ENCODE data around the gene MTIF3. TPM values are rescaled to one million over a fixed set of nuclear protein-coding genes. Genes with fewer than 3 reads are reported as not detected.

The MTIF3 gene
- total and polyA plus RNA-seq, 2 experiments from 2014 or later: 40.7 to 64.0 TPM

DNA sequence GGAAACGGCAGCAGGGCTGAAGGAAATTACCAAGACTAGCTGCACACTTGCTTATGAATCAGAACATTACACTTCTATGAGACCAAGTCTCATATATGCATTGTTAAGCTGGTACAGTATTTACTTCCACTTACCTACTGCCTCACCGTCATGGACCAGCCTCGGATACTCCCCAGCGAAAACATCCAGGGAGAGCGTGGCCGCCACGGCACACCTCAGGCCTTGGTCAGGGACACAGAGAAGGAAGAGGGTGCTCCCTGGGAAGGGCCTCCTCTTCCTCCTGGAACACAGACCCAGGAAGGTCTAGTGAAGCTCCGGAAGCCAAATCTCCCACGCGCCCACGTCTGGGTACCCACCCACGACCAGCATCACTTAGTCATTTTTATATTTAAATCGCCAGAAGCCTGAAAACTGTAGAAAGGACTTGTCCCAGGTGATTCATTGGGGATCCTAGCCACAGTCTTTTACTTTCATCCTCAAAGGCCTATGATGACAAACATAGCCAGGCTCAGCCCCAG is 24.4 kb upstream of the MTIF3 start:
- TF ChIP-seq EZH2phosphoT487 (IDR thresholded peaks at IDR 0.05; ENCODE audit: insufficient read depth, low read depth) (no peak), EZH2 (IDR thresholded peaks at IDR 0.05; ENCODE audit: insufficient read depth, poor library complexity, severe bottlenecking) (no peak)
- in situ Hi-C loops (cut with MboI): no loop called here
- Histone ChIP-seq H3K79me2 (ENCODE audit: insufficient read depth) (no peaks in the 10 kb centered on the region), H2AFZ (no peak overlapping the region), H3K9me3 (ENCODE audit: low read depth) (no peaks in the 10 kb centered on the region), H3K36me3 (ENCODE audit: low read depth) (no peaks in the 10 kb centered on the region), H3F3A (ENCODE audit: insufficient read depth) (peaks cover 6% of the 10 kb centered on the region), H3K4me3 (no peak overlapping the region), H3K27me3 (replicated peaks; ENCODE audit: insufficient read depth) (0 out of 2 replicates have a peak, but pooled peaks cover 14% of the 10 kb centered on the region), H3K4me1 (ENCODE audit: insufficient read depth) (peaks cover 5% of the 10 kb centered on the region; the same call in 1 of the 2 replicates), H3K27ac (no peak overlapping the region), H3K4me2 (ENCODE audit: unreplicated experiment) (no peak overlapping the region), H3K9me2 (ENCODE audit: insufficient read depth) (no peaks in the 10 kb centered on the region), H4K20me1 (ENCODE audit: insufficient read depth) (no peaks in the 10 kb centered on the region), H3K9ac (no peak overlapping the region)
- WGBS, 2 experiments (ENCODE audit: low coverage in 1 of 2, low lambda C conversion rate in 2 of 2, missing lambda C conversion rate in 2 of 2): 80 to 85% methylated on average over 13 of the region's 13 CpGs
- DNase-seq: no peak

DNA sequence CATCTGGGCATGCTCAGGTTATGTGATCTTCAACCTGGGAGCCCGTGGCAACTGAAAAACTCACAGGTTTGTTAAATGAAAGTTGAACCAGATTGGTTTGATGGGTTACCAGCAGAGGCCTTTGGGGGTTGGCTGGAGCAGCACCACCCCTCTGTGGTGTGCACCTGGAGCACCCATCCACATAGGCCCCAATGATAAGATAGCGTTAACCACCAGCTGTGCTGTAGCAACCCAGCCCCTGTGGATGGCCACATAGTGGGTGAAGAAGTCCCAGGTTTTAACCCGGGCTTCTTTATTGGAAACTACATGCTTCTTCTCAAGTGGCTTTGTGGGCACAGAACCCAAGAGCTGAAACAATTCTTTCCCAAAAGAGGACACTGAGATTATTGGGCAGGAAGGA is 22.6 kb upstream of the MTIF3 start:
- in situ Hi-C loops (cut with MboI): no loop called here
- DNase-seq: no peak

DNA sequence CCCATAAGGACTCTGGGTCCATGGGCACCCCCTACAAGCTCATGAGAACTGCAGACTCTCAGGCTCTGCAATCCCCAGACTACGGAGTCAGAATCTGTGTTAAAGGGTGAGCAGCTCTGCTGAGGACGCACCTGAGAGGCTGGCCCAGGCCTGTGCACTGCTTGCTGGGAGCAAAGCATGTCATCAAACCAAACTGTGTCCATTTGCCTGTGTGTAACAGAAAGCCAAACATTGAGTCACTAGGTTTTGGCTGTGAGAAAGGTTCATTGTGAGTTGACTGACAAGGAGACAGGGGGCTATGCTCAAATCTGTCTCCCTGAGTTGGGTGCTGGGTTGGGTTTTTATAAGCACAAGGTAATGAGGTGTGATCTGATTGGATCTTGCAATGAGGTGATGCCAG is 22.1 kb upstream of the MTIF3 start:
- Histone ChIP-seq H3K36me3 (ENCODE audit: low read depth) (no peaks in the 10 kb centered on the region), H3F3A (ENCODE audit: insufficient read depth) (peaks cover under 1% of the 10 kb centered on the region), H3K27me3 (replicated peaks; ENCODE audit: insufficient read depth) (peaks cover 16% of the 10 kb centered on the region; the same call in 1 of the 2 replicates), H2AFZ (no peak overlapping the region), H3K9ac (no peak overlapping the region), H3K4me2 (ENCODE audit: unreplicated experiment) (no peak overlapping the region), H3K4me1 (ENCODE audit: insufficient read depth) (peaks cover 2% of the 10 kb centered on the region; the same call in 1 of the 2 replicates), H3K27ac (no peak overlapping the region), H3K9me2 (ENCODE audit: insufficient read depth) (no peaks in the 10 kb centered on the region), H3K79me2 (ENCODE audit: insufficient read depth) (no peaks in the 10 kb centered on the region), H4K20me1 (ENCODE audit: insufficient read depth) (no peaks in the 10 kb centered on the region), H3K9me3 (ENCODE audit: low read depth) (no peaks in the 10 kb centered on the region), H3K4me3 (no peak overlapping the region)
- no peak for DNase-seq
- WGBS, 2 experiments (ENCODE audit: low coverage in 1 of 2, low lambda C conversion rate in 2 of 2, missing lambda C conversion rate in 2 of 2): 43 to 55% methylated on average over 2 of the region's 2 CpGs
- in situ Hi-C loops (cut with MboI): no loop called here
- no peak for TF ChIP-seq EZH2 (IDR thresholded peaks at IDR 0.05; ENCODE audit: insufficient read depth, poor library complexity, severe bottlenecking)
- TF ChIP-seq EZH2phosphoT487 (IDR thresholded peaks at IDR 0.05; ENCODE audit: insufficient read depth, low read depth): no peak

More for the DNA sequence above, 22.6 kb upstream of the MTIF3 start:
- no peaks in the 10 kb centered on the region for H4K20me1 ChIP-seq (ENCODE audit: insufficient read depth)
- H3F3A ChIP-seq (ENCODE audit: insufficient read depth): peaks cover 6% of the 10 kb centered on the region
- 56 to 66% methylated on average over 3 of the region's 3 CpGs for WGBS, 2 experiments (ENCODE audit: low coverage in 1 of 2, low lambda C conversion rate in 2 of 2, missing lambda C conversion rate in 2 of 2)
- H3K27me3 ChIP-seq (replicated peaks; ENCODE audit: insufficient read depth): 0 out of 2 replicates have a peak, but pooled peaks cover 16% of the 10 kb centered on the region
- no peaks in the 10 kb centered on the region for H3K9me3 ChIP-seq (ENCODE audit: low read depth)
- H3K4me2 ChIP-seq (ENCODE audit: unreplicated experiment): no peak overlapping the region
- no peak overlapping the region for H3K9ac ChIP-seq
- peaks cover 5% of the 10 kb centered on the region; the same call in 1 of the 2 replicates for H3K4me1 ChIP-seq (ENCODE audit: insufficient read depth)
- H2AFZ ChIP-seq: no peak overlapping the region
- TF ChIP-seq EZH2 (IDR thresholded peaks at IDR 0.05; ENCODE audit: insufficient read depth, poor library complexity, severe bottlenecking): no peak
- TF ChIP-seq EZH2phosphoT487 (IDR thresholded peaks at IDR 0.05; ENCODE audit: insufficient read depth, low read depth): no peak
- H3K79me2 ChIP-seq (ENCODE audit: insufficient read depth): no peaks in the 10 kb centered on the region
- no peak overlapping the region for H3K4me3 ChIP-seq
- no peaks in the 10 kb centered on the region for H3K36me3 ChIP-seq (ENCODE audit: low read depth)
- H3K9me2 ChIP-seq (ENCODE audit: insufficient read depth): no peaks in the 10 kb centered on the region
- no peak overlapping the region for H3K27ac ChIP-seq

DNA sequence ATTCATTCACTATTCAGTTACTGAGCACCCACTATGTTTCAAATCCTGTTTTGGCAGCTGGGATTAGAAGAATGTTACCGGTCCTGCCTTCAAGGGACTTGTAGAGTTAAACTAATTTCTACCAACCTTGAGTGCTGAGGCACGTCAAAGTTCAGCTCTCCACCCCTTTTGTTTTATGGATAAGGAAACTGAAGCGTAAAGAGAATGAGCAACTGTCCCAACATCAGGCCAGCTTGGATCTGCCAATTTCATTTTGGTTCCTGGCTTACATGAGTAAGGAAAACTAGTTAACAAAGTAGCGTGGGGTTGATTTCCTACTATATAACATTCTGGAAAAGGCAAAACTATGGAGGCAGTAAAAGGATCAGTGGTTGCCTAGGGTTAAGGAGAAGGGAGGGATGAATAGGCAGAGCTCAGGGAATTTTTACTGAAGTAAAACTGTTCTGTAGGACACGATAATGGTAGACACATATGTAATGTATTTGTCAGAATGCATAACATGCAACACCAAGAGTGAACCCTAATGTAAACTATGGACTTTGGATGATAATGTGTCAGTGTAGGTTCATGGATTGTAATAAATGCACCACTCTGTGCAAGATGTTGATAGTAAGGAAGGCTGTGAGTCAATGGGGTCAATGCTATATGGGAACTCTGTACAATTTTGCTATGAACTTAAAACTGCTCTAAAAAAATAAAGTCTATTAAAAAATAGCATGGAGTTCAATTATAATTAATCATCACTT is 19.9 kb upstream of the MTIF3 start:
- no peak for DNase-seq
- no peaks in the 10 kb centered on the region for H3K9me3 ChIP-seq (ENCODE audit: low read depth)

More for the DNA sequence above, 19.9 kb upstream of the MTIF3 start:
- Histone ChIP-seq H3F3A (ENCODE audit: insufficient read depth) (no peaks in the 10 kb centered on the region), H4K20me1 (ENCODE audit: insufficient read depth) (no peaks in the 10 kb centered on the region), H2AFZ (no peak overlapping the region), H3K9me2 (ENCODE audit: insufficient read depth) (no peaks in the 10 kb centered on the region), H3K79me2 (ENCODE audit: insufficient read depth) (no peaks in the 10 kb centered on the region), H3K4me3 (no peak overlapping the region), H3K27ac (no peak overlapping the region), H3K36me3 (ENCODE audit: low read depth) (no peaks in the 10 kb centered on the region), H3K27me3 (replicated peaks; ENCODE audit: insufficient read depth) (peaks cover 16% of the 10 kb centered on the region; the same call in 1 of the 2 replicates), H3K4me2 (ENCODE audit: unreplicated experiment) (no peak overlapping the region), H3K4me1 (ENCODE audit: insufficient read depth) (no peaks in the 10 kb centered on the region), H3K9ac (no peak overlapping the region)
- TF ChIP-seq EZH2phosphoT487 (IDR thresholded peaks at IDR 0.05; ENCODE audit: insufficient read depth, low read depth) (no peak), EZH2 (IDR thresholded peaks at IDR 0.05; ENCODE audit: insufficient read depth, poor library complexity, severe bottlenecking) (no peak)
- 24 to 28% methylated on average over 5 of the region's 5 CpGs for WGBS, 2 experiments (ENCODE audit: low coverage in 1 of 2, low lambda C conversion rate in 2 of 2, missing lambda C conversion rate in 2 of 2)
- in situ Hi-C loops (cut with MboI): no loop called here
